ENCODE data around the gene FGF1. TPM values are rescaled to one million over a fixed set of nuclear protein-coding genes. Genes with fewer than 3 reads are reported as not detected.

The FGF1 gene
- total RNA-seq, 1 donor: not detected

- Histone ChIP-seq H3K4me1 (ENCODE audit: insufficient read depth, low read length) (no peaks in the 10 kb centered on the region), H3K27me3 (ENCODE audit: insufficient read depth, low read length) (no peaks in the 10 kb centered on the region), H3K9me3 (ENCODE audit: low read depth, low read length) (no peaks in the 10 kb centered on the region), H3K4me3 (ENCODE audit: low read length) (no peak overlapping the region)
Measured at GRCh38 chr5:142627383-142628217, 58.3 kb downstream of the FGF1 start.

DNA sequence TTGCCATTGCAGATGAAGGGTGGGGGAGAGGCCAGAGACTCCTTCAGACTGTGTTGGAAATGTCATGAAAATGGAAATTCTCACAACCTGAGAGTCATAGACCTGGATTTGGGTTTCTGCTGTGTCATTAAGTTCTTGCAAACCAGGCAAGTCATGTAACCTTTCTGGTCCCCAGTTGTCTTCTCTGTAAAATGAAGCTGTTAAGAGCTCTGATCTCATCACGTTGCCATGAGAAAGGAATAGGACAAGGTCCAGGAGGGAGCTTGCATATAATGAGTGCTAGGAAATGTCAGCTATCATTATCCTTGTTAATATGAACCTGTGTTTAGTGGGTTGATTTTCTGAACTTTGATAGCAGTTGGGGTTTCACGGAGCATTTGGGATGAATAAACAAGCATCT lies 59.1 kb downstream of the FGF1 start:
- Histone ChIP-seq H3K4me3 (ENCODE audit: low read length) (no peak overlapping the region), H3K27me3 (ENCODE audit: insufficient read depth, low read length) (no peaks in the 10 kb centered on the region), H3K4me1 (ENCODE audit: insufficient read depth, low read length) (no peaks in the 10 kb centered on the region), H3K9me3 (ENCODE audit: low read depth, low read length) (no peaks in the 10 kb centered on the region)

- Histone ChIP-seq H3K4me3 (ENCODE audit: low read length) (no peak overlapping the region), H3K4me1 (ENCODE audit: insufficient read depth, low read length) (no peaks in the 10 kb centered on the region), H3K9me3 (ENCODE audit: low read depth, low read length) (no peaks in the 10 kb centered on the region), H3K27me3 (ENCODE audit: insufficient read depth, low read length) (no peaks in the 10 kb centered on the region)
Measured at GRCh38 chr5:142626099-142626498, 59.8 kb downstream of the FGF1 start.

GRCh38 chr5:142621227-142621626 lies 64.7 kb downstream of the FGF1 start:
- H3K9me3 ChIP-seq (ENCODE audit: low read depth, low read length): no peaks in the 10 kb centered on the region
- H3K4me1 ChIP-seq (ENCODE audit: insufficient read depth, low read length): no peaks in the 10 kb centered on the region
- H3K4me3 ChIP-seq (ENCODE audit: low read length): no peak overlapping the region
- H3K27me3 ChIP-seq (ENCODE audit: insufficient read depth, low read length): no peaks in the 10 kb centered on the region

DNA sequence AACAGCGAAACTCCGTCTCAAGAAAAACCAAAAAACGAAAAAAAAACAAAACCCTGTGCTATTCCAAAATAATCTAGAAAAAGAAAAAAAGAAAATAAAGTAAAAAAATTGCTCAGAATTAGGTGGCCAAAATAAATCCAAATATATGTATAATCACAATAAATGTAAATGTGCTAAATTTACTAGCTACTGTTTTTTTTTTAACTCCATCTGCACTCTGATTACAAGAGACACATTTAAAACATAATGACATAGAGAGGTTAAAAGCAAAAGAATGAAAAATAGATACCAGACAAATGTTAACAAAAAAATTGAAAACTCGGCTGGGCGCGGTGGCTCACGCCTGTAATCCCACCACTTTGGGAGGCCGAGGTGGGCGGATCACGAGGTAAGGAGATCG lies 66.1 kb downstream of the FGF1 start:
- Histone ChIP-seq H3K4me1 (ENCODE audit: insufficient read depth, low read length) (no peaks in the 10 kb centered on the region), H3K9me3 (ENCODE audit: low read depth, low read length) (no peaks in the 10 kb centered on the region), H3K27me3 (ENCODE audit: insufficient read depth, low read length) (no peaks in the 10 kb centered on the region), H3K4me3 (ENCODE audit: low read length) (no peak overlapping the region)

- H3K9me3 ChIP-seq (ENCODE audit: low read depth, low read length): no peaks in the 10 kb centered on the region
- no peaks in the 10 kb centered on the region for H3K27me3 ChIP-seq (ENCODE audit: insufficient read depth, low read length)
- no peaks in the 10 kb centered on the region for H3K4me1 ChIP-seq (ENCODE audit: insufficient read depth, low read length)
- no peak overlapping the region for H3K4me3 ChIP-seq (ENCODE audit: low read length)
Measured at GRCh38 chr5:142618130-142618523, 67.8 kb downstream of the FGF1 start.

DNA sequence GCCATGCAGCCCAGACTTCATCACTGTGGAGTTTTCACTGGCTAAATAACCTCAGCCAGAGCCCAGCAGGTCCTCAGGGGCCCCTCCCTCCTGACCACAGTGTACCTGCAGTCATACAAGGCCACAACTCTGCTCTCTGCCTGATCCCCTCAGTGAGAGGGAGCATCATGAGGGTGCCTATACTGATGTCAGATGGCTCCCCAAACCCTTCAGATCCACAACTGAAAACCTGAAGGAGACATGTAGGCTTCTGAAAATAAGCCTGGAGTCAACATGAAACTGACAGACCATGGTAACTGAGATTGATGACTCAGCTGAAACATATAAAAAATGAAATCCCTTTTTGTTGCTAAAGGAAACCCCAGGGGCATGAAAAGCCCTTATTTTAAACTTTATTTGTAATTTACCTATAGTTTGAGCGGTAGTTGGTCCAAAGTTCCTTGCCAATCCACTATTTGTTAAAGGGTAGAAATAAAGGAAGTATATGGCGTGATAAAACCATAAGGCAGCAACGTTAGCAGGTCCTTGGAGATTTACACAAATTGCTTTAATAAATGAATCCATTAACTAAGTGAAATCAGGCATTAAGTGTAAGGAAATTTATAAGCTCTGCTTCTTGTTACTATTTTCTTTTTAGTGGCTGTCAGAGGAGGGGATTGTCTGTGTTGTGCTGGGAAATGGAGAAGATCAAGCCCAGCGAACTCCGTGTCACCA lies 68.3 kb downstream of the FGF1 start:
- Histone ChIP-seq H3K4me1 (ENCODE audit: insufficient read depth, low read length) (no peaks in the 10 kb centered on the region), H3K4me3 (ENCODE audit: low read length) (no peak overlapping the region), H3K9me3 (ENCODE audit: low read depth, low read length) (no peaks in the 10 kb centered on the region), H3K27me3 (ENCODE audit: insufficient read depth, low read length) (no peaks in the 10 kb centered on the region)

GRCh38 chr5:142615948-142616347 lies 69.9 kb downstream of the FGF1 start:
- no peak overlapping the region for H3K4me3 ChIP-seq (ENCODE audit: low read length)
- H3K27me3 ChIP-seq (ENCODE audit: insufficient read depth, low read length): peaks cover 2% of the 10 kb centered on the region
- no peaks in the 10 kb centered on the region for H3K9me3 ChIP-seq (ENCODE audit: low read depth, low read length)
- no peaks in the 10 kb centered on the region for H3K4me1 ChIP-seq (ENCODE audit: insufficient read depth, low read length)

- no peak overlapping the region for H3K4me3 ChIP-seq (ENCODE audit: low read length)
- H3K9me3 ChIP-seq (ENCODE audit: low read depth, low read length): no peaks in the 10 kb centered on the region
- H3K27me3 ChIP-seq (ENCODE audit: insufficient read depth, low read length): peaks cover 2% of the 10 kb centered on the region
- no peaks in the 10 kb centered on the region for H3K4me1 ChIP-seq (ENCODE audit: insufficient read depth, low read length)
Measured at GRCh38 chr5:142614054-142614453, 71.8 kb downstream of the FGF1 start.

GRCh38 chr5:142613271-142613671 lies 72.6 kb downstream of the FGF1 start:
- H3K27me3 ChIP-seq (ENCODE audit: insufficient read depth, low read length): peaks cover 2% of the 10 kb centered on the region
- no peak overlapping the region for H3K4me3 ChIP-seq (ENCODE audit: low read length)
- H3K9me3 ChIP-seq (ENCODE audit: low read depth, low read length): no peaks in the 10 kb centered on the region
- no peaks in the 10 kb centered on the region for H3K4me1 ChIP-seq (ENCODE audit: insufficient read depth, low read length)

GRCh38 chr5:142612494-142613270 lies 73.2 kb downstream of the FGF1 start:
- Histone ChIP-seq H3K27me3 (ENCODE audit: insufficient read depth, low read length) (peaks cover 2% of the 10 kb centered on the region), H3K4me1 (ENCODE audit: insufficient read depth, low read length) (no peaks in the 10 kb centered on the region), H3K4me3 (ENCODE audit: low read length) (no peak overlapping the region), H3K9me3 (ENCODE audit: low read depth, low read length) (no peaks in the 10 kb centered on the region)

GRCh38 chr5:142611154-142611553 lies 74.7 kb downstream of the FGF1 start:
- Histone ChIP-seq H3K27me3 (ENCODE audit: insufficient read depth, low read length) (peaks cover 2% of the 10 kb centered on the region), H3K9me3 (ENCODE audit: low read depth, low read length) (no peaks in the 10 kb centered on the region), H3K4me1 (ENCODE audit: insufficient read depth, low read length) (no peaks in the 10 kb centered on the region), H3K4me3 (ENCODE audit: low read length) (no peak overlapping the region)

DNA sequence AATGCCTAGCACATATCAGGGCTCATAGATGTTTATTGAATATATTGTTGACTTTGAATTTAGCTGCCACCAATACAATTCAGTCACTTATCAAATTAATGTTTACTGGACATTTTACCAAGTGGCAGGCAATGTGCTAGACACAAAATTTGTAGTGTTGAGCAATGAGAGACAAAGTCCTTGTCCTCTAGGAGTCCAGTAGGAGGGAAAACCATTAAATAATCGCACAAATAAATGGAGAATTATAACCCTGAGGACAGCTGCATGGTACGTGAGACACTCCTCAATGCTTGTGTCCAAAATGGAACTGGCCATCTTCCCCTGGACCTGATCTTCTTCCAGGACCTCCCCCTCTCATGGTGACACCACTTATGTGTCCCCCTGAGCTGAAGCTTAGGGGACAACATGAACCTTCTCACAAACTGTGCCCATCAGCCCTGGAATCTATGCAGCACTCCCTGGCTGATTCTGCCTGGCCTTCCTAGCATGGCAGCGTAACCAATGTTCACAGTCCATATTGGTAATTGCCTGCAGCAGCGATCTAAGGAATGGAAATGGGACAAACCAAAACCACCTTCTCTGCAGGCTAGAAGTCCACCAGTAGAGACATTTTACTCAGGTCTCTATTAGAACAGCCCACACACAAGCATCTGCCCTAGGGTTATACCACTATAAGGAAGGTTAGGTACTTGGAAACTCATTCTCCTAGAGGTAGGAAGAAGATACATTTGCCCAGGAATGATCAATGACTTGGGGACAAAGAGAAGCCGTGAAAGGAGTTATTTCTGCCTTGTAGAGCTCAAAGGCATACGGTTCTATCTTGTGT lies 75.5 kb downstream of the FGF1 start:
- Histone ChIP-seq H3K4me3 (ENCODE audit: low read length) (no peak overlapping the region), H3K4me1 (ENCODE audit: insufficient read depth, low read length) (no peaks in the 10 kb centered on the region), H3K9me3 (ENCODE audit: low read depth, low read length) (no peaks in the 10 kb centered on the region), H3K27me3 (ENCODE audit: insufficient read depth, low read length) (peaks cover 2% of the 10 kb centered on the region)

DNA sequence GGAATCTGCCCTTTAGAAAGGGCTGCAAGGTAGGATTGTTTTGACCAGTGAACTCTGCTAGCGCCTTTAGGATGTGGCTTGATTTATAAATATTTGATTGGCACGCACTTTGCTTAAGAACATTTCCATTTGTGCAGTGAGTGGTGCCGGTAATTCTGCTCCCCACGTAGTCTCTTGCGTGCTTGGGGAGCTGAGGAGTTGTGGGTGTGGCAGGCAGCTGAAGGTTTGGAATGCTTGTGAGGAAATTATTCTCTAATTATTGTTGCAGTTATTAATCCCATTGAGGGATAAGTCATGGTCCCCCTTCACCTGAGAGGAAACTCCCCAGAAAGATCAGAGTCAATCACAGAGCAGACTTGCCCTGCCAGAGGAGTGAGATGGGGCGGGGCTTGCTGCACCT lies 76.7 kb downstream of the FGF1 start:
- H3K4me3 ChIP-seq (ENCODE audit: low read length): no peak overlapping the region
- no peaks in the 10 kb centered on the region for H3K4me1 ChIP-seq (ENCODE audit: insufficient read depth, low read length)
- H3K9me3 ChIP-seq (ENCODE audit: low read depth, low read length): no peaks in the 10 kb centered on the region
- peaks cover 2% of the 10 kb centered on the region for H3K27me3 ChIP-seq (ENCODE audit: insufficient read depth, low read length)
